ENCODE results near the gene POLR2M. TPM values are rescaled to one million over a fixed set of nuclear protein-coding genes. Genes with fewer than 3 reads are reported as not detected.

Gene POLR2M
- total and polyA plus RNA-seq, 10 of the 15 experiments (the other 5 are each of a cell fraction or from before 2014, with no cell fraction given), result 5.8 to 364 (median 23.7) TPM

DNA sequence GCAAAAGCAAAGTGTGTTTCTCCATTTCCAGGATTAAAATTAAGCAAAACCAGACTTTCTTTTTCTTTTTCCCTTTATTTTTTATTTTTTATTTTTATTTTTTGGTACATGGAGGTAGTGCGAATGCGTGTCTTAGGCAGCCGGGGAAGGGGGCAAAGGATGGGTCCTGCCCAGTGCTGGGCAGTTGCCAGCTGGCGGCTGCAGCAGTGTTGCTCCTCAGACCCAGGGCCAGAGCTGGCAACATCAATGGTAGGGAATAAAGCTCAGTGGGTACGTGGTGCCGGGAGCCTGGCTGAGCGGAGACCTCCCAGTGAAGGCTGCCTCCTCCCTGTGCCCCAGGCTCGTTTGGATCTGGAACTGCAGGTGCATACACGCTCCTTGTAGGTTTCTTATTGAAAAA, 46.3 kb downstream of the POLR2M start:
- ChIA-PET CTCF (interaction anchor here (0.6 to 5.6 kb wide), 2 partner anchors 20 to 108 kb away, joined by 3 to 70 read pairs; no protein-coding TSS in a partner anchor), POLR2A (no interaction called here), RAD21 (ENCODE audit: unreplicated experiment) (no interaction called here), SMC1A (ENCODE audit: uncharacterized antibody, unreplicated experiment) (interaction anchor here (5.3 kb wide), 1 partner anchor 108 kb away, joined by 34 read pairs; no protein-coding TSS in a partner anchor)
- DNase-seq (ENCODE audit: low read depth, low spot score) (no peak), ATAC-seq (no peak), FAIRE-seq (no peak)
- Histone ChIP-seq H3K4me1 (ENCODE audit: control insufficient read depth, insufficient read depth, low read length) (no peaks in the 10 kb centered on the region), H2AFZ (ENCODE audit: control insufficient read depth, low read depth, low read length) (no peak overlapping the region), H3K27ac (ENCODE audit: control insufficient read depth, insufficient read depth) (no peak overlapping the region), H3K27me3 (replicated peaks in 1 of 2; ENCODE audit: control insufficient read depth in 2 of 2, insufficient read depth in 2 of 2, low read length in 1 of 2) (no peaks in the 10 kb centered on the region), H4K20me1 (ENCODE audit: control insufficient read depth, insufficient read depth) (no peaks in the 10 kb centered on the region), H3K9me3 (replicated peaks; ENCODE audit: control insufficient read depth, insufficient read depth, low read length) (no peaks in the 10 kb centered on the region), H3K4me2 (ENCODE audit: control insufficient read depth, insufficient read depth) (no peak overlapping the region), H3K9ac (ENCODE audit: control insufficient read depth, insufficient read depth, low read length) (no peak overlapping the region), H3K36me3 (ENCODE audit: control insufficient read depth in 2 of 2, insufficient read depth in 2 of 2, low read length in 1 of 2) (no peaks in the 10 kb centered on the region), H3K4me3 (no peak overlapping the region), H3K79me2 (ENCODE audit: control insufficient read depth, insufficient read depth, low read length) (no peaks in the 10 kb centered on the region)
- no TSS peak for BruUV-seq (replicated peaks)
- intact Hi-C loops (cut with micrococcal nuclease; ENCODE audit: unreplicated experiment), result no loop called here
- no peak for TF ChIP-seq SRF (IDR thresholded peaks at IDR 0.05; ENCODE audit: low read depth in 2 of 2, low read length in 2 of 2)
- TF ChIP-seq ZZZ3 (IDR thresholded peaks at IDR 0.05; ENCODE audit: control insufficient read depth, insufficient read length, low read depth), result no peak
- no peak for TF ChIP-seq MEF2B (IDR thresholded peaks at IDR 0.05; ENCODE audit: partially characterized antibody, poor library complexity, severe bottlenecking)
- no peak for TF ChIP-seq POLR2AphosphoS2 (IDR thresholded peaks at IDR 0.05; ENCODE audit: low read depth, low read length)
- TF ChIP-seq RAD21 (IDR thresholded peaks at IDR 0.05; ENCODE audit: insufficient read depth, low read depth, low read length), result no peak
- TF ChIP-seq, protein P1, sequence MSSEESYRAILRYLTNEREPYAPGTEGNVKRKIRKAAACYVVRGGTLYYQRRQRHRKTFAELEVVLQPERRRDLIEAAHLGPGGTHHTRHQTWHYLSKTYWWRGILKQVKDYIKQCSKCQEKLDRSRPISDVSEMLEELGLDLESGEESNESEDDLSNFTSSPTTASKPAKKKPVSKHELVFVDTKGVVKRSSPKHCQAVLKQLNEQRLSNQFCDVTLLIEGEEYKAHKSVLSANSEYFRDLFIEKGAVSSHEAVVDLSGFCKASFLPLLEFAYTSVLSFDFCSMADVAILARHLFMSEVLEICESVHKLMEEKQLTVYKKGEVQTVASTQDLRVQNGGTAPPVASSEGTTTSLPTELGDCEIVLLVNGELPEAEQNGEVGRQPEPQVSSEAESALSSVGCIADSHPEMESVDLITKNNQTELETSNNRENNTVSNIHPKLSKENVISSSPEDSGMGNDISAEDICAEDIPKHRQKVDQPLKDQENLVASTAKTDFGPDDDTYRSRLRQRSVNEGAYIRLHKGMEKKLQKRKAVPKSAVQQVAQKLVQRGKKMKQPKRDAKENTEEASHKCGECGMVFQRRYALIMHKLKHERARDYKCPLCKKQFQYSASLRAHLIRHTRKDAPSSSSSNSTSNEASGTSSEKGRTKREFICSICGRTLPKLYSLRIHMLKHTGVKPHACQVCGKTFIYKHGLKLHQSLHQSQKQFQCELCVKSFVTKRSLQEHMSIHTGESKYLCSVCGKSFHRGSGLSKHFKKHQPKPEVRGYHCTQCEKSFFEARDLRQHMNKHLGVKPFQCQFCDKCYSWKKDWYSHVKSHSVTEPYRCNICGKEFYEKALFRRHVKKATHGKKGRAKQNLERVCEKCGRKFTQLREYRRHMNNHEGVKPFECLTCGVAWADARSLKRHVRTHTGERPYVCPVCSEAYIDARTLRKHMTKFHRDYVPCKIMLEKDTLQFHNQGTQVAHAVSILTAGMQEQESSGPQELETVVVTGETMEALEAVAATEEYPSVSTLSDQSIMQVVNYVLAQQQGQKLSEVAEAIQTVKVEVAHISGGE (CRISPR knock-in tag; IDR thresholded peaks at IDR 0.05), result no peak
- TF ChIP-seq MXI1 (IDR thresholded peaks at IDR 0.05; ENCODE audit: low read depth, low read length), result no peak
- no peak for TF ChIP-seq SUZ12 (IDR thresholded peaks at IDR 0.05; ENCODE audit: unreplicated experiment)
- TF ChIP-seq, protein P2, sequence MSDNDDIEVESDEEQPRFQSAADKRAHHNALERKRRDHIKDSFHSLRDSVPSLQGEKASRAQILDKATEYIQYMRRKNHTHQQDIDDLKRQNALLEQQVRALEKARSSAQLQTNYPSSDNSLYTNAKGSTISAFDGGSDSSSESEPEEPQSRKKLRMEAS (IDR thresholded peaks at IDR 0.05; ENCODE audit: low read depth, low read length), result no peak
- TF ChIP-seq, protein P3, sequence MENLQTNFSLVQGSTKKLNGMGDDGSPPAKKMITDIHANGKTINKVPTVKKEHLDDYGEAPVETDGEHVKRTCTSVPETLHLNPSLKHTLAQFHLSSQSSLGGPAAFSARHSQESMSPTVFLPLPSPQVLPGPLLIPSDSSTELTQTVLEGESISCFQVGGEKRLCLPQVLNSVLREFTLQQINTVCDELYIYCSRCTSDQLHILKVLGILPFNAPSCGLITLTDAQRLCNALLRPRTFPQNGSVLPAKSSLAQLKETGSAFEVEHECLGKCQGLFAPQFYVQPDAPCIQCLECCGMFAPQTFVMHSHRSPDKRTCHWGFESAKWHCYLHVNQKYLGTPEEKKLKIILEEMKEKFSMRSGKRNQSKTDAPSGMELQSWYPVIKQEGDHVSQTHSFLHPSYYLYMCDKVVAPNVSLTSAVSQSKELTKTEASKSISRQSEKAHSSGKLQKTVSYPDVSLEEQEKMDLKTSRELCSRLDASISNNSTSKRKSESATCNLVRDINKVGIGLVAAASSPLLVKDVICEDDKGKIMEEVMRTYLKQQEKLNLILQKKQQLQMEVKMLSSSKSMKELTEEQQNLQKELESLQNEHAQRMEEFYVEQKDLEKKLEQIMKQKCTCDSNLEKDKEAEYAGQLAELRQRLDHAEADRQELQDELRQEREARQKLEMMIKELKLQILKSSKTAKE (IDR thresholded peaks at IDR 0.05; ENCODE audit: low read depth, poor library complexity, severe bottlenecking), result no peak
- in situ Hi-C loops (cut with MboI), result loop anchor here (5.0 kb wide), 1 partner anchor 109 kb away; no protein-coding TSS in a partner anchor
- WGBS (ENCODE audit: insufficient coverage, insufficient replicate concordance, low lambda C conversion rate, missing lambda C conversion rate), result 67% methylated on average over 9 of the region's 9 CpGs
